ENCODE measurements around the gene MS4A2. TPM values are rescaled to one million over a fixed set of nuclear protein-coding genes. Genes with fewer than 3 reads are reported as not detected.

Gene MS4A2
- total RNA-seq, 1 experiment from 2014 or later, result not detected

DNA sequence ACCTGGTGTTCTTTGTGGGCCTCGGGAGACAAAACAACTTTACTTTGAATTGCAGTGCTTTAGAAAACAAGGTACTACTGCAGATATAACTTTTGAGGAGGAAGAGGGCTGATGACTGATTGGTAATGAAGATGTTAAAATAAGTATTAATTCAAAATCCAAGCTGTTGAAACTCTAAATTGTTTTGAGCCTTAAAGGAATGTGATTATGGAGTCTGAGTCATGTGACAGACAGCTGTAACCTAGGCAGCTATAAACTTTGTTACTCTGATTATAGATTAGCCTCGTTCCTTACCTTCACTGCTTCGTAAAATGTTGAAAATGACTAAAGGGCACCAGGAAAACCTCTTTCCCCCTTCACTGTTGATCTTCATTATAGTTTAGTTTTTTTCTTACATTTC, 43.4 kb downstream of the MS4A2 start:
- no peaks in the 10 kb centered on the region for H3F3A ChIP-seq (ENCODE audit: low read length, unreplicated experiment)
- ATAC-seq, result no peak
- no peaks in the 10 kb centered on the region for H3K36me3 ChIP-seq (ENCODE audit: low read depth, low read length)
- CTCF ChIA-PET, result no interaction called here
- no peak overlapping the region for H3K4me3 ChIP-seq (ENCODE audit: low read length)
- H3K27me3 ChIP-seq (ENCODE audit: low read length), result no peaks in the 10 kb centered on the region
- no peak for DNase-seq
- TF ChIP-seq EZH2phosphoT487 (IDR thresholded peaks at IDR 0.05; ENCODE audit: borderline replicate concordance, low read length) (no peak), EZH2 (IDR thresholded peaks at IDR 0.05; ENCODE audit: low read length, unreplicated experiment) (no peak)
- TF ChIP-seq, protein P1, sequence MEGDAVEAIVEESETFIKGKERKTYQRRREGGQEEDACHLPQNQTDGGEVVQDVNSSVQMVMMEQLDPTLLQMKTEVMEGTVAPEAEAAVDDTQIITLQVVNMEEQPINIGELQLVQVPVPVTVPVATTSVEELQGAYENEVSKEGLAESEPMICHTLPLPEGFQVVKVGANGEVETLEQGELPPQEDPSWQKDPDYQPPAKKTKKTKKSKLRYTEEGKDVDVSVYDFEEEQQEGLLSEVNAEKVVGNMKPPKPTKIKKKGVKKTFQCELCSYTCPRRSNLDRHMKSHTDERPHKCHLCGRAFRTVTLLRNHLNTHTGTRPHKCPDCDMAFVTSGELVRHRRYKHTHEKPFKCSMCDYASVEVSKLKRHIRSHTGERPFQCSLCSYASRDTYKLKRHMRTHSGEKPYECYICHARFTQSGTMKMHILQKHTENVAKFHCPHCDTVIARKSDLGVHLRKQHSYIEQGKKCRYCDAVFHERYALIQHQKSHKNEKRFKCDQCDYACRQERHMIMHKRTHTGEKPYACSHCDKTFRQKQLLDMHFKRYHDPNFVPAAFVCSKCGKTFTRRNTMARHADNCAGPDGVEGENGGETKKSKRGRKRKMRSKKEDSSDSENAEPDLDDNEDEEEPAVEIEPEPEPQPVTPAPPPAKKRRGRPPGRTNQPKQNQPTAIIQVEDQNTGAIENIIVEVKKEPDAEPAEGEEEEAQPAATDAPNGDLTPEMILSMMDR (conservative IDR thresholded peaks at IDR 0.05; ENCODE audit: low read depth, low read length), result no peak
- H3K9me3 ChIP-seq (ENCODE audit: low read length), result 0 out of 2 replicates have a peak, but pooled peaks cover 4% of the 10 kb centered on the region
- no peaks in the 10 kb centered on the region for H3K79me2 ChIP-seq (ENCODE audit: low read length)
- POLR2A ChIA-PET (ENCODE audit: unreplicated experiment), result no interaction called here
- no peak overlapping the region for H3K4me2 ChIP-seq (ENCODE audit: low read length)
- no peak overlapping the region for H3K27ac ChIP-seq (ENCODE audit: low read length)
- BruUV-seq (replicated peaks), result no TSS peak
- peaks cover 20% of the 10 kb centered on the region for H3K4me1 ChIP-seq (ENCODE audit: insufficient read depth, low read length)
- intact Hi-C loops (cut with micrococcal nuclease), result no loop called here
- H2AFZ ChIP-seq (ENCODE audit: low read length), result peak overlapping the region; percentile 54
- H3K9ac ChIP-seq (ENCODE audit: low read length), result no peak overlapping the region
- H3K9me2 ChIP-seq (replicated peaks; ENCODE audit: low read length), result no peaks in the 10 kb centered on the region
- no peaks in the 10 kb centered on the region for H4K20me1 ChIP-seq (ENCODE audit: low read length)

DNA sequence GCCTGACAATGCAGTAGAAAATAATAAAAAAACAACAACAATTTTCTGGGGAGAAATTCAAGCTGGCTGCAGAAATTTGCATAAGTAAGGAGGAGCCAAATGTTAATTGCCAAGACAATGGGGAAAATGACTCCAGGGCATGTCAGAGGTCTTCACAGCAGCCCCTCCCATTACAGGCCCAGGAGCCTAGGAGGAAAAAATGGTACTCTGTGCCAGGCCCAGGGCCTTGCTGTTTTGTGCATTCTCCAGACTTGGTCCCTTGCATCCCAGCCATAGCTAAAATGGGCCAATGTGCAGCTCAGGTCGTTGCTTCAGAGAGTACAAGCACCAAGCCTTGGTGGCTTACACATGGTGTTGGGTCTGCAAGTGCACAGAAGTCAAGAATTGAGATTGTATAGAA, 45.5 kb downstream of the MS4A2 start:
- no peaks in the 10 kb centered on the region for H3K27me3 ChIP-seq (ENCODE audit: low read length)
- no peak overlapping the region for H3K4me2 ChIP-seq (ENCODE audit: low read length)
- H3K9me3 ChIP-seq (ENCODE audit: low read length), result 0 out of 2 replicates have a peak, but pooled peaks cover 4% of the 10 kb centered on the region
- intact Hi-C loops (cut with micrococcal nuclease), result no loop called here
- DNase-seq, result no peak
- H3K4me3 ChIP-seq (ENCODE audit: low read length), result no peak overlapping the region
- ChIA-PET CTCF (no interaction called here), POLR2A (ENCODE audit: unreplicated experiment) (no interaction called here)
- no peak for ATAC-seq
- 0 out of 2 replicates have a peak, but pooled peaks cover 3% of the 10 kb centered on the region for H3K4me1 ChIP-seq (ENCODE audit: insufficient read depth, low read length)
- no peak overlapping the region for H2AFZ ChIP-seq (ENCODE audit: low read length)
- H3K27ac ChIP-seq (ENCODE audit: low read length), result no peak overlapping the region
- no TSS peak for BruUV-seq (replicated peaks)
- H3F3A ChIP-seq (ENCODE audit: low read length, unreplicated experiment), result no peaks in the 10 kb centered on the region
- no peak overlapping the region for H3K9ac ChIP-seq (ENCODE audit: low read length)
- no peak for TF ChIP-seq EZH2phosphoT487 (IDR thresholded peaks at IDR 0.05; ENCODE audit: borderline replicate concordance, low read length)
- TF ChIP-seq, protein P1 (conservative IDR thresholded peaks at IDR 0.05; ENCODE audit: low read depth, low read length), result no peak
- no peak for TF ChIP-seq EZH2 (IDR thresholded peaks at IDR 0.05; ENCODE audit: low read length, unreplicated experiment)
- H3K79me2 ChIP-seq (ENCODE audit: low read length), result no peaks in the 10 kb centered on the region
- no peaks in the 10 kb centered on the region for H3K9me2 ChIP-seq (replicated peaks; ENCODE audit: low read length)
- H3K36me3 ChIP-seq (ENCODE audit: low read depth, low read length), result no peaks in the 10 kb centered on the region
- no peaks in the 10 kb centered on the region for H4K20me1 ChIP-seq (ENCODE audit: low read length)

DNA sequence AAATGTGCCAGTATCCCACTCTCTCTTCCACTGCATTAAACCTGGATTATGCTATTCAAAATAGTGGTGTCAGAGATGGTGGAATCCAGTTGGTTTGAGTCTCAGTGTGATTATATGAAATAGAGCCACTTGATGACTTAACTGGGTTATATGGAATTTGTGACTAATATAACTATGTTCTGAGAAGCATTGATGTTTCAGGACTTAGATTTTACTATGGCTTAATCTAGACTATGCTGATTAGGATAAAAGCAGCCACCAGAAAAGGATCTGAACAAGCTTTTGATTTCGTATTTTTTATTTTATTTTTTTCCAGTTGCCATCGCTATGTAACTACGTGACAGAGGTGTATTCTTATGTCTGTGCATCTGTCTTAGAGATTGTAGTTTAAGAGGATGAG, 55.3 kb downstream of the MS4A2 start:
- ATAC-seq, result no peak
- H4K20me1 ChIP-seq (ENCODE audit: low read length), result no peaks in the 10 kb centered on the region
- H3K9me3 ChIP-seq (ENCODE audit: low read length), result no peaks in the 10 kb centered on the region
- H3K79me2 ChIP-seq (ENCODE audit: low read length), result no peaks in the 10 kb centered on the region
- H3K9me2 ChIP-seq (replicated peaks; ENCODE audit: low read length), result no peaks in the 10 kb centered on the region
- H3K27me3 ChIP-seq (ENCODE audit: low read length), result no peaks in the 10 kb centered on the region
- no peak overlapping the region for H2AFZ ChIP-seq (ENCODE audit: low read length)
- H3K27ac ChIP-seq (ENCODE audit: low read length), result no peak overlapping the region
- BruUV-seq (replicated peaks), result no TSS peak
- no peaks in the 10 kb centered on the region for H3K36me3 ChIP-seq (ENCODE audit: low read depth, low read length)
- H3K4me3 ChIP-seq (ENCODE audit: low read length), result no peak overlapping the region
- TF ChIP-seq EZH2phosphoT487 (IDR thresholded peaks at IDR 0.05; ENCODE audit: borderline replicate concordance, low read length) (no peak), EZH2 (IDR thresholded peaks at IDR 0.05; ENCODE audit: low read length, unreplicated experiment) (no peak)
- TF ChIP-seq, protein P1 (conservative IDR thresholded peaks at IDR 0.05; ENCODE audit: low read depth, low read length), result no peak
- H3K4me1 ChIP-seq (ENCODE audit: insufficient read depth, low read length), result no peaks in the 10 kb centered on the region
- no peaks in the 10 kb centered on the region for H3F3A ChIP-seq (ENCODE audit: low read length, unreplicated experiment)
- DNase-seq, result no peak
- ChIA-PET CTCF (no interaction called here), POLR2A (ENCODE audit: unreplicated experiment) (no interaction called here)
- intact Hi-C loops (cut with micrococcal nuclease), result no loop called here
- H3K9ac ChIP-seq (ENCODE audit: low read length), result no peak overlapping the region
- no peak overlapping the region for H3K4me2 ChIP-seq (ENCODE audit: low read length)
